T-helper 2 cell treated with Interferon-gamma antibody and Interleukin-4, amounts not matched to agents 5 μg/mL and 100 μg/mL, for 36 hours (primary cell): ENCODE measurements around the gene MTHFSD.
A peak's percentile ranks its signal among the peaks of the same experiment; 100 is the strongest.

ENCODE experiments used
- DNase-seq: peaks from one replicate; pipeline ENCODE4 v3.0.0; 2021; ENCODE audit warnings: low spot score
- H3K27ac Mint-ChIP-seq: one replicate; pipeline ENCODE4 v1.8.0; 2021; ENCODE audit warnings: mild to moderate bottlenecking, mixed read lengths
- H3K27me3 Mint-ChIP-seq: one replicate; pipeline ENCODE4 v1.8.0; 2021; ENCODE audit warnings: low read depth, mixed read lengths
- H3K36me3 Mint-ChIP-seq: one replicate; pipeline ENCODE4 v1.8.0; 2021; ENCODE audit warnings: low read depth, mixed read lengths
- H3K4me1 Mint-ChIP-seq: one replicate; pipeline ENCODE4 v1.8.0; 2021; ENCODE audit warnings: low read depth, mixed read lengths
- H3K4me3 Mint-ChIP-seq: one replicate; pipeline ENCODE4 v1.8.0; 2022; ENCODE audit warnings: mild to moderate bottlenecking, moderate library complexity, mixed read lengths
- H3K9me3 Mint-ChIP-seq: one replicate; pipeline ENCODE4 v1.8.0; 2021; ENCODE audit warnings: mixed read lengths

MTHFSD gene

DNA sequence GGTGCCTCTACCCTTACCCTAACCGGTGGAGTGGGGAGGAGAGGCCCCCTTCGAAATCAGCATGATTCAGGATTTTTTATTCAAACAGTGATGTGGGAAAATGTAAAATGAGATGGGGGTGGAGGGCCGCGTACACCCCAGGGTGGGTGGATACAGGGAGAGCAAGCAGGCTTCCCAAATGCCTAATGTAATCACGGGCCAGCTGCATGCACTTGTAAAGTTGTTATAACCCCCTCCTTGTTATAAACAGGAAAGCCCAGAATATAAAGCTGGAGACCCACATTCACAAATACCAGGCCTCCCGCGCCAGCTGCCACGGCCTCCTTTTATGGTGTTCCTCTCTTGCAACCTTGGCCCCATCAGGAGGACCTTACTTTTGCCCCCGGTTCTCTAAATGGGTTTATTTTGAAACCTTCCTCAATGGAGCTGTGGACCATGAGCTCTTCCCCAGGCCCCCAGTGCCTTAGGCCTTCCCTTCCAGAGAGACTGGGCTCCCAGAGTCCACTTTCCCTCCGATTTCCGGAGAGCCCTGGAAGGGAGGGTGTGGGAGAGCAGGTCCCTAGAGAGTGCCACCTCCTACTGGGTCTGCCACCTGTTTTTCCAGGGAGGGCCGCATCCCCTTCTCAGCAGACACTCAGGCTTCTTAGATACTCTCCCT, 22.4 kb upstream of the MTHFSD start:
- Mint-ChIP-seq H3K4me1 (peaks cover 6% of the 10 kb centered on the region), H3K27ac (no peak overlapping the region), H3K36me3 (no peaks in the 10 kb centered on the region), H3K27me3 (peaks cover 73% of the 10 kb centered on the region), H3K9me3 (no peaks in the 10 kb centered on the region), H3K4me3 (no peak overlapping the region)
- DNase-seq: no peak

GRCh38 chr16:86576591-86577313, 21.7 kb upstream of the MTHFSD start:
- peaks cover 72% of the 10 kb centered on the region for H3K27me3 Mint-ChIP-seq
- no peaks in the 10 kb centered on the region for H3K36me3 Mint-ChIP-seq
- peaks cover 6% of the 10 kb centered on the region for H3K4me1 Mint-ChIP-seq

GRCh38 chr16:86575754-86576557, 20.9 kb upstream of the MTHFSD start:
- Mint-ChIP-seq H3K9me3 (no peaks in the 10 kb centered on the region), H3K27ac (no peak overlapping the region), H3K27me3 (peaks cover 69% of the 10 kb centered on the region), H3K4me3 (peak overlapping the region; percentile 84), H3K4me1 (peaks cover 6% of the 10 kb centered on the region), H3K36me3 (no peaks in the 10 kb centered on the region)
- DNase-seq: peak; percentile 38

More at GRCh38 chr16:86576591-86577313, 21.7 kb upstream of the MTHFSD start:
- Mint-ChIP-seq H3K27ac (no peak overlapping the region), H3K9me3 (no peaks in the 10 kb centered on the region), H3K4me3 (peak overlapping the region; percentile 84)
- no peak for DNase-seq

- DNase-seq: no peak
- no peak overlapping the region for H3K27ac Mint-ChIP-seq
- no peaks in the 10 kb centered on the region for H3K36me3 Mint-ChIP-seq
- peaks cover 70% of the 10 kb centered on the region for H3K27me3 Mint-ChIP-seq
- H3K9me3 Mint-ChIP-seq: no peaks in the 10 kb centered on the region
- H3K4me3 Mint-ChIP-seq: peak overlapping the region; percentile 84
- H3K4me1 Mint-ChIP-seq: peaks cover 6% of the 10 kb centered on the region
Measured at GRCh38 chr16:86575095-86575685, 20.2 kb upstream of the MTHFSD start.

DNA sequence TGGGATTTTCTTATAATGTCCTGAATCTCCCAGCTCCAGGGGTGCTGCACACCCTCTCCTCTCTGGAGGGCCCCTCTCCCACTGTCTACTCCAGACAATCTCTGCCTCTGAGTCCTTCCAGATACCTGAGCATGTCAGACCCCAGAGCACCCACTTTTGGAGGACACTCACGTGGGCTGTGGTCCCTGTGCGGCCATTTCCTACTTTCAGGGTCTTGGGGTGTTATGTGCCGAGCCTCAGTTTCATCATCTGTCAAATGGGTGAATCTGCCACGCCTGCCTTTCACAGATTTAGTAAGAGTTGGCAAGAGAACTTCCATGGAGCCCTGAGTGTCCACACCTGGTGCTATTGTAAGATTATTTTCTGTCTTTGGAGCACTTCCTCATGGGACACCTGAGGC, 19.6 kb upstream of the MTHFSD start:
- DNase-seq: no peak
- Mint-ChIP-seq H3K9me3 (no peaks in the 10 kb centered on the region), H3K4me3 (no peak overlapping the region), H3K27ac (no peak overlapping the region), H3K36me3 (no peaks in the 10 kb centered on the region), H3K4me1 (peaks cover 6% of the 10 kb centered on the region), H3K27me3 (peaks cover 70% of the 10 kb centered on the region)

DNA sequence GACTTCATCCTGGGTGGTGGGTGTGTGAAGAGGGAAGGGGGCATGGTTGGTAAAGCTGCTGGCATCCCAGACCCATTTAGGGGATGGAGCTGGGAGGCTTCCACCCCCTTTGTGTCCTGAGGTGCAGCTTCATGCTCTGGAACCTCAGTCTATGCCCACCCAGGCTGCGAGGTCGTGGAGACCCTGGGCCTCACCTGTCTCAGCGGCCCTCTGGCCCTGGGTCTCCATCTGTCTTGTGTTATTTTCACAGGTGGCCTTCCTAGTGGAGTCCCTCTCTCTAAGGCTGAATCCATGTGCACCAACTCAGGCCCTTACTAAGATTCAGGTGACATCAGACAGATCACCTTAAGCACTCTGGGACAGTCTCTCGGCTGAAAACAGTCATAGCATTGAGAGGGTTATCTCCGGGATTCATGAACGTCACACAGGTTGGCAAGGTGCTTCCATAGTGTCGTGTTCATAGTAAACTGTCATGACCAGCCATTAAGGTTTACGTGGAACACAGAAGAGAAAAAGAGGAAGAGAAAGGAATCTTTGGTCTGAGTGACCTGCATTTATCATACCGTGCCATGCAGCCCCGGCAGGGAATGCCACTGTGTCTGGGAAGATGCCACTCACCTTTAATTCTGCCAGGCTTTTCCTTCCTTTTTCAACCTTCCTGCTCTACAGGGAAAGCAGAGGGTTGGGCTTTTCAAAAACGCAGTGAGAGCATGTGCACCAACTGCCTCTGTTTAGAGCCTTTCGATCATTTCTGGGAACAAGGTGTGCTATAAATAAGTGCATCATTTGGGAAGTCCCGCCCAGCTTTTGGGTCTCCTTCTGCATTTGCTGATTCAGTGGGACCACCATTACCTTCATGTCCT, 18.8 kb upstream of the MTHFSD start:
- H3K4me3 Mint-ChIP-seq: no peak overlapping the region
- no peak for DNase-seq

DNA sequence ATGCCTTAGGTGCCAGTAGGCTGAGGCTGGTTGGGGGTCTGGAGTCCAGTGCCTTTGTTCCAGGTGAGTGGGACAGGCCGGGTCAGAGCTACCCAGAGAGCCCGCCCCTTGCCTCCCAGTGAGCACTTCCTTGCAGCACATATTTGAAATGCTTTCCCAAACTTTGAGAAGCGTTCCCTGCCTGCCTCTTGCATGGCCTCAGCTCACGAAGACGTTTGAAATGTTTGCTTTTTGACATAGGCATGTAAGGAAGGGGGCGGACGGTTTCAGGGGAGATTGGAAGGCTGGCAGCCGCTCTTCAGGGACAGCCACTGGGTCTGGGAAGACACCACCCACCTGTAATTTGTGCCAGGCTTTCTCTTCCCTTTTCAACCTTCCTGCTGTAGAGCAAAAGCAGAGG, 18.2 kb upstream of the MTHFSD start:
- peaks cover 73% of the 10 kb centered on the region for H3K27me3 Mint-ChIP-seq
- no peak overlapping the region for H3K4me3 Mint-ChIP-seq
- H3K9me3 Mint-ChIP-seq: no peaks in the 10 kb centered on the region
- no peak for DNase-seq
- no peaks in the 10 kb centered on the region for H3K36me3 Mint-ChIP-seq
- H3K4me1 Mint-ChIP-seq: peaks cover 6% of the 10 kb centered on the region
- H3K27ac Mint-ChIP-seq: no peak overlapping the region

More for the DNA sequence above, 18.8 kb upstream of the MTHFSD start:
- Mint-ChIP-seq H3K9me3 (no peaks in the 10 kb centered on the region), H3K27me3 (peaks cover 73% of the 10 kb centered on the region), H3K27ac (no peak overlapping the region), H3K36me3 (no peaks in the 10 kb centered on the region), H3K4me1 (peaks cover 6% of the 10 kb centered on the region)

DNA sequence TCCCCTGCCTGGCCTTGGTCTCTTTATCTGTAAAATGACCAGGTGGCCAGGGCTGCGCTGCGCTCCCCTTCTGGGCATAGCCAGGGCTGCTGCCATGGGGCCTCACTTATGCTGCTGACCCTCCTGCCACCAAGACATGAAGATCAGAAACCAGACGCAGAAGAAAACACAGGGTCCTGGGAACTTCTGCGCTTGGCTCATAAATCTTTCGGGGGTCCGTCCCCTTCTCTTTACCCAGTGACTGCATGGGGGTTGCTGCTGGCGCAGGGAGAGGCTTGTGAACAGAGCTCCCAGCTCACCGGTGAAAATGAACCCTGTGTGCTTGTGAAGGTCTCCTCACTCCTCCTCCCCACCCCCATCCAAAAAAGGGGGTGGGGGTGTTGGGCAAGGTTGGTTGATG, 17.6 kb upstream of the MTHFSD start:
- no peak overlapping the region for H3K4me3 Mint-ChIP-seq
- no peak for DNase-seq
- no peaks in the 10 kb centered on the region for H3K9me3 Mint-ChIP-seq
- no peaks in the 10 kb centered on the region for H3K36me3 Mint-ChIP-seq
- peaks cover 67% of the 10 kb centered on the region for H3K27me3 Mint-ChIP-seq
- H3K27ac Mint-ChIP-seq: no peak overlapping the region
- H3K4me1 Mint-ChIP-seq: peaks cover 6% of the 10 kb centered on the region

DNA sequence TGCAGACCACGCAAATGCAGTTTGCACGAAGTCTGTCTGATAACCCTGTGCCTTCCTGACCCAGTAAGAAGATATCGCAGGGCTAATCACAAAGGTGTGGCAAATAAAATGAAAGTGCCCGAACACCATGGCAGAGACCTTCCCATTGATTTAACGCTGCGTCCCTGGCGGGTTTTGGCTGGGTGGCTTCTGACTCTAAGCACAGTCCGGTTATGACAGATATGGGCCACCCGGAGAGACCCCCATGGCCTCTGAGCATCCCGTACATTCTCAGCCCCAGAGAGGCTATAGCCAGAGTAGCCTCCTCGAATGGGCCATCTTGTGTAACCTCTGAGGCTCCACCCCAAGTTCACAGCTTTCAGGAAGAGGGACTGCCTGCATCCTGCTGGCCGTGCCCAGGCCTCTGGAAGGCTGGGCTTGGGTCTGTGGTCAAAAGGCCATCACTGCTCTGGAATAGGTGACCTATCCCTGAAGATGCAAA, 17.0 kb upstream of the MTHFSD start:
- peaks cover 5% of the 10 kb centered on the region for H3K4me1 Mint-ChIP-seq
- no peaks in the 10 kb centered on the region for H3K36me3 Mint-ChIP-seq
- H3K27me3 Mint-ChIP-seq: peaks cover 67% of the 10 kb centered on the region
- H3K27ac Mint-ChIP-seq: no peak overlapping the region
- H3K4me3 Mint-ChIP-seq: no peak overlapping the region
- DNase-seq: no peak
- H3K9me3 Mint-ChIP-seq: no peaks in the 10 kb centered on the region

GRCh38 chr16:86571530-86571915, 16.5 kb upstream of the MTHFSD start:
- Mint-ChIP-seq H3K36me3 (no peaks in the 10 kb centered on the region), H3K27me3 (peaks cover 63% of the 10 kb centered on the region), H3K9me3 (no peaks in the 10 kb centered on the region), H3K4me3 (no peak overlapping the region), H3K4me1 (peaks cover 4% of the 10 kb centered on the region), H3K27ac (no peak overlapping the region)
- DNase-seq: no peak

DNA sequence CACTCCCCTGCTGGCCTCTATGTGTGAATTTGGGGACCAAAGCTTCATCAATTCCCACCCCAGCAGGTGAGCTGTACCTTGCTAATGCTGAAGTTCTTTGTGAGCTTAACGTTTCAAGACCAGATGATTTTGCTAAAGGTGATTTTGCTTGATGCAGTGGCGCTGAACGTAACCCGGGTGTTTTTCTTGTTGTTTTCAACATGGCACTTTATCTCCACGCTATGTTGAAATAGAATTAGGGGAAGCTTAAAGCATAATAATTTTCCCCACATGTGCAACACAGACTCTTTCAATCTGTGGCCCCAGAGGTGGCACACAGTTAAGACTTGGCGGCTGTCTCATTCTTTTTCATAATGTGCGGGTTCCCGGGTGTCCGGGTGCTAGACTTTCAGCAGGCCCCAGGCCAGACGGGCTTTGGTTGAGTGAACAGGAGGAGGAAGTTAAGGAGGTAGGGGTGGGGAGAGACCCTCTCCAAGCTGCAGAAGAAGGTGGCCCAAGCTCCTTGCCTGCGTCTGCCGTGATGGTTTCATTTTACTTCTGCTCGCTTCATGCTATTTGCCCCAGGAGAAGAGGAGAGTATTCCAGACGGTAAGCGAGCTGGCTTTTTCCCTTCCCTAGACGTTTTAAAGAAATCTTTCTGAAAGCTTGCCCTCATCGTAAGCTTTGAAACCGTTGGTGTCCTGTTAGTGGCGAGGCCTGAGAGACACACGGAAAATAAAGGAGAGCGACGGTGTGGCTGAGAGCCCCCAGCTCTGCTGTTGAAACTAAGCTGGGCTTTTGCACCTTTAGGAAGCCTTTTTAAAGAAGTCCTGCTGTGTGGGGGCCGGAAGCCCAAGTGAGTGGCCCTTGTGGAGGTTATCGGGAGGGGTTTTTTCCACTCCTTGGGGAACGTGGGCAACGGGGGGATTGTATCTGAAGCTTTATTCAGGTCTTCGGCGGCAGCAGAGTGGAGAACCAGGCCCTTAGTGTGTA, 15.8 kb upstream of the MTHFSD start:
- no peak for DNase-seq
- Mint-ChIP-seq H3K4me3 (no peak overlapping the region), H3K9me3 (no peaks in the 10 kb centered on the region), H3K27ac (no peak overlapping the region), H3K36me3 (no peaks in the 10 kb centered on the region), H3K4me1 (no peaks in the 10 kb centered on the region), H3K27me3 (peaks cover 62% of the 10 kb centered on the region)

DNA sequence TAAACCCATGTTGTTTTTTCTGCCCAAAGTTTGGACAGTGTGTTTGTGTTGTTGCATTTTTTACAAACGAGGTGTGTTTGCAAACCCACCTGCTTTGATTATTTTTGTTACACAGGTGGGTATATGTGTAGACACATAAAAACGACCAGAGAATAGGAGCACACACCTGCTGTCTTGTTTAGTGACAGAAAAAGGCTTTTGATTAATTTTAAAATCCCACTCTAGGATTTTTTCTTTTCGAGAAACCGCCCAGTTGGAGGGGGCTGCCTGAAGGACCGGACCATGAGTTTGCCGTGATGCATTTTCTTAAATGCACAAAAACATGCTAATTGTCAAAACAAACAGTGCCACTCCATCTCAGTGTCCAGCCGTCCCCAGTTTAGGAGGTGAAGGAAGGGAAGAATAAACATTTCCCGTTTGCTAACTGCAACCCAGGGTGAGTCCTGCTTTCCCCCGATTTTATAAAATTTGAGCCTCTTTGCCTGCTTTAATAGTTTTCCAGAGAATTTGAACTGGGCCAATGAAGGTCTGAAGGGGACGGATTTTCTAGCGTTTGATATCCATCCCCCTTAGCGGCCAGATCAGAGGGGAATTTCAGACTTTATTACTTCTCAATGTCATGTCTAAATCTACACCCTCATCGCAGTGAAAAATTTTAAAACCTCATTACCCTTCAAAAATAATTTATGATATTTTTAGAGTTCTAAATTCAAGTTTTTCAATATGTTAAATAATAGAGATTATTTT, 14.8 kb upstream of the MTHFSD start:
- H3K27ac Mint-ChIP-seq: no peak overlapping the region
- peaks cover 65% of the 10 kb centered on the region for H3K27me3 Mint-ChIP-seq
- no peaks in the 10 kb centered on the region for H3K36me3 Mint-ChIP-seq
- H3K4me3 Mint-ChIP-seq: no peak overlapping the region
- DNase-seq: no peak
- no peaks in the 10 kb centered on the region for H3K9me3 Mint-ChIP-seq
- H3K4me1 Mint-ChIP-seq: no peaks in the 10 kb centered on the region
